C4-2B (cell line): ENCODE data around the gene ZFP57.

Source experiments
- CTCF ChIP-seq: fragments of 450-650 bp; conservative IDR thresholded peaks from 2 replicates; pipeline ENCODE4 v1.5.1; 2017; ENCODE audit warnings: mild to moderate bottlenecking
- ZFX ChIP-seq: fragments of 450-650 bp; IDR thresholded peaks from 2 replicates; pipeline ENCODE4 v1.6.1; 2017

DNA sequence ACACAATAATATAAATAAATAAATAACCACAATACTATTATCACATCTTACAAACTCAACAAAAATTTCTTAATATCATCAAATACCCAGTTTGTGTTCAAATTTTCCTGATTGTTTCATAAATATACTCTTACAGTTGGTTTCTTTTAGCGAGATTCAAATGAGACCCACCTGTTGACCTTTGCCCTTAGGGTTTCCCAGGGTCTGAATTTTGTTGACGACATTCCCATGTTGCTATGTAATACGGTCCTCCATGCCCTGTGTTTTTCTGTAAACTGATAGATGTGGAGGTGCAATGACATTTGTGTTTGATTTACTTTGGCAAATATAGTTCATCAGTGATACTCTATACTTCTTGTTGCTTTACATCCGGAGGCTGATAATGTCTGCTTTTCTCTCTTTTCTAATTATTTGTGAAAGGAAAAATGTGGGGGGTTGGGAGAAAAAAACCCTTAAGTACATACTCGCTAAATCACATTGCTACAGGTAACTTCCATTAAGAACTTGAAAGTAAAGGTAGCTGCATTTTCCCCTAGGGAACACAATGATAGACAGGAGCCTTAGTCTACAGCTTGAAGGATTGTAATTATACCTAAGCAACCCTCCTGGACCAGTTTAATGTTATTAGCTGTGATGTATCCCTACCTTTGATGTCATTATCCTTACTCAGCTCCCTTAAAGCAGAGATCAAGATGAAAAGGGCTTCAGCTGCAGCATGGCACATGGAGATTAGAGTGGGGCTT, 17.5 kb downstream of the ZFP57 start:
- TF ChIP-seq CTCF = no peak
- no peak for TF ChIP-seq ZFX
